CD14-positive monocyte (primary cell): Measurements from ENCODE around the gene ZNF821. TPM values are rescaled to one million over a fixed set of nuclear protein-coding genes. Genes with fewer than 3 reads are reported as not detected.
"Not testable (repeated sequence)": the region's sequence is repeated elsewhere in the genome, so short reads cannot be mapped to it uniquely, and the experiment has no call there.

Source experiments
- DNase-seq, 3 donors: peaks; one replicate each; pipeline ENCODE4 v3.0.0-alpha.2; 2011 to 2022
- H2AFZ ChIP-seq: 2 replicates; pipeline ENCODE4 v1.6.0; 2012; ENCODE audit warnings: mild to moderate bottlenecking, low read depth, low read length, inconsistent platforms; ENCODE audit not compliant: insufficient read depth, poor library complexity, severe bottlenecking
- H3K27ac ChIP-seq, 2 donors: 1 replicate in 1 of 2; 2 replicates in 1 of 2; pipeline ENCODE4 v1.5.1; 2012 to 2013; ENCODE audit warnings: low read length in 2 of 2, control low read depth in 1 of 2, inconsistent platforms in 1 of 2, low read depth in 1 of 2, mild to moderate bottlenecking in 1 of 2
- H3K27me3 ChIP-seq, 2 donors: one replicate each; pipeline versions ENCODE4 v1.6.0 to v1.6.1; 2011 to 2013; ENCODE audit warnings: low read length in 2 of 2; ENCODE audit not compliant: control insufficient read depth in 2 of 2, insufficient read depth in 2 of 2
- H3K36me3 ChIP-seq, 2 donors: replicated peaks in 1 of 2; 1 replicate in 1 of 2; 2 replicates in 1 of 2; pipeline versions ENCODE4 v1.5.1 to v1.6.1; 2012 to 2013; ENCODE audit warnings: low read length in 2 of 2, control low read depth in 1 of 2, inconsistent platforms in 1 of 2, mild to moderate bottlenecking in 1 of 2; ENCODE audit not compliant: insufficient read depth in 2 of 2, control insufficient read depth in 1 of 2
- H3K4me1 ChIP-seq, 2 donors: 1 replicate in 1 of 2; 2 replicates in 1 of 2; pipeline versions ENCODE4 v1.5.1 to v1.6.1; 2012 to 2013; ENCODE audit warnings: low read length in 2 of 2, control low read depth in 1 of 2, inconsistent platforms in 1 of 2, mild to moderate bottlenecking in 1 of 2, moderate library complexity in 1 of 2; ENCODE audit not compliant: insufficient read depth in 2 of 2, control insufficient read depth in 1 of 2
- H3K4me2 ChIP-seq: replicated peaks from 2 replicates; pipeline ENCODE3; 2012; ENCODE audit warnings: low read length, moderate library complexity, mild to moderate bottlenecking; ENCODE audit not compliant: poor library complexity, severe bottlenecking; ENCODE audit errors: extremely low read depth
- H3K4me3 ChIP-seq, 3 experiments: fragments of 200-600 bp in 1 of 3; sonication (generic) in 1 of 3; replicated peaks in 1 of 3; 1 replicate in 2 of 3; 2 replicates in 1 of 3; pipeline ENCODE4 v1.5.1; 2011 to 2013; ENCODE audit warnings: low read length in 3 of 3, mild to moderate bottlenecking in 3 of 3, control low read depth in 2 of 3, low read depth in 2 of 3, inconsistent platforms in 1 of 3, moderate library complexity in 1 of 3
- H3K79me2 ChIP-seq: 2 replicates; pipeline ENCODE4 v1.6.0; 2012; ENCODE audit warnings: mild to moderate bottlenecking, control low read depth, inconsistent platforms, low read length, moderate library complexity; ENCODE audit not compliant: insufficient read depth
- H3K9ac ChIP-seq: 2 replicates; pipeline ENCODE4 v1.6.0; 2017; ENCODE audit warnings: low read length, mild to moderate bottlenecking; ENCODE audit not compliant: insufficient read depth, poor library complexity, severe bottlenecking
- H3K9me3 ChIP-seq, 2 donors: replicated peaks in 1 of 2; 1 replicate in 1 of 2; 2 replicates in 1 of 2; pipeline versions ENCODE4 v1.5.1 to v1.6.1; 2012 to 2013; ENCODE audit warnings: low read length in 2 of 2, control low read depth in 1 of 2; ENCODE audit not compliant: control insufficient read depth in 1 of 2, insufficient read depth in 1 of 2
- H4K20me1 ChIP-seq: 2 replicates; pipeline ENCODE4 v1.6.0; 2012; ENCODE audit warnings: mild to moderate bottlenecking, low read length, control low read depth, moderate library complexity; ENCODE audit not compliant: insufficient read depth
- H3K27ac Mint-ChIP-seq, 7 donors: one replicate each; pipeline ENCODE4 v1.8.0; 2020; ENCODE audit warnings: mild to moderate bottlenecking in 7 of 7, mixed read lengths in 7 of 7, moderate library complexity in 6 of 7, inconsistent platforms in 2 of 7
- H3K27me3 Mint-ChIP-seq, 3 donors: one replicate each; pipeline ENCODE4 v1.8.0; 2021 to 2022; ENCODE audit warnings: low read depth in 3 of 3, mild to moderate bottlenecking in 3 of 3, mixed read lengths in 3 of 3, moderate library complexity in 3 of 3, inconsistent platforms in 1 of 3
- H3K36me3 Mint-ChIP-seq, 2 donors: one replicate each; pipeline ENCODE4 v1.8.0; 2020; ENCODE audit warnings: mixed read lengths in 2 of 2, inconsistent platforms in 1 of 2, mild to moderate bottlenecking in 1 of 2
- H3K4me1 Mint-ChIP-seq: one replicate; pipeline ENCODE4 v1.8.0; 2020; ENCODE audit warnings: mild to moderate bottlenecking, mixed read lengths
- H3K4me3 Mint-ChIP-seq, 2 donors: one replicate each; pipeline ENCODE4 v1.8.0; 2020; ENCODE audit warnings: mild to moderate bottlenecking in 2 of 2, mixed read lengths in 2 of 2, moderate library complexity in 1 of 2
- H3K9me3 Mint-ChIP-seq, 7 donors: one replicate each; pipeline ENCODE4 v1.8.0; 2020 to 2022; ENCODE audit warnings: mixed read lengths in 7 of 7, mild to moderate bottlenecking in 6 of 7, moderate library complexity in 6 of 7, inconsistent platforms in 2 of 7
- CTCF ChIP-seq: fragments of 200-600 bp; IDR thresholded peaks from one replicate; pipeline ENCODE4 v1.8.0; 2022; ENCODE audit warnings: antibody characterized with exemption, mild to moderate bottlenecking
- WGBS: methylation state at CpG from one replicate; pipeline ENCODE4 v1.1.5; 2013; ENCODE audit warnings: missing lambda C conversion rate; ENCODE audit not compliant: insufficient coverage; 5-methylcytosine and 5-hydroxymethylcytosine counted together
- intact Hi-C, 2 donors: fragments of 100-400 bp; cut with micrococcal nuclease; formaldehyde crosslinking; loops; one replicate each; pipeline versions ENCODE4 v1.15.0 to v1.15.1; 2023
- polyA plus RNA-seq, 3 donors: library from polyadenylated mRNA; depleted of rRNA in 1 of 3; unstranded in 2 of 3; stranded (reverse) in 1 of 3; fragments of 300-500 nt in 2 of 3; fragments of >200 nt in 1 of 3; fragmentation: Illumina TruSeq in 2 of 3; gene quantifications; 1 replicate in 2 of 3; 2 replicates in 1 of 3; pipeline ENCODE4 v1.2.3, GENCODE V29; 2012 to 2021

ZNF821 gene
- polyA plus RNA-seq, 3 donors: 3.1 to 5.4 (median 4.9) TPM

- Histone ChIP-seq H3K4me3 (no peak overlapping the region), H3K27ac (no peak overlapping the region), H4K20me1 (no peaks in the 10 kb centered on the region), H3K27me3 (no peaks in the 10 kb centered on the region), H3K9ac (no peak overlapping the region), H3K4me1 (no peaks in the 10 kb centered on the region), H3K36me3 (no peaks in the 10 kb centered on the region), H3K79me2 (no peaks in the 10 kb centered on the region), H3K9me3 (no peaks in the 10 kb centered on the region), H2AFZ (no peak overlapping the region), H3K4me2 (no peak overlapping the region)
- Mint-ChIP-seq H3K9me3 (peaks cover 0 to 2% (median 0%) of the 10 kb centered on the region in 7 donors), H3K36me3 (no peaks in the 10 kb centered on the region), H3K4me1 (peaks cover 2% of the 10 kb centered on the region), H3K27ac (no peak overlapping the region), H3K27me3 (peaks cover 0 to 2% (median 1%) of the 10 kb centered on the region in 3 donors), H3K4me3 (no peak overlapping the region)
- intact Hi-C loops: no loop called here
- DNase-seq: no peak
- no peak for TF ChIP-seq CTCF
- WGBS: 94% methylated on average over 3 of the region's 3 CpGs
Measured at GRCh38 chr16:71834291-71834690, 49.7 kb downstream of the ZNF821 start.

- no CpG with 5 or more reads among the region's 2 CpGs for WGBS
- H3K27ac Mint-ChIP-seq, H3K4me1 ChIP-seq, H3K4me1 Mint-ChIP-seq, H3K9ac ChIP-seq, H3K9me3 Mint-ChIP-seq, H3K27ac ChIP-seq, H3K4me3 Mint-ChIP-seq, H3K27me3 ChIP-seq, H3K36me3 ChIP-seq, DNase-seq, H3K36me3 Mint-ChIP-seq, H4K20me1 ChIP-seq, H3K27me3 Mint-ChIP-seq, H3K9me3 ChIP-seq, H2AFZ ChIP-seq, H3K4me3 ChIP-seq, intact Hi-C loops, H3K79me2 ChIP-seq, H3K4me2 ChIP-seq: not testable (repeated sequence)
Measured at GRCh38 chr16:71832112-71832511, 51.9 kb downstream of the ZNF821 start.

GRCh38 chr16:71831698-71832097 is 52.3 kb downstream of the ZNF821 start:
- H3K4me3 Mint-ChIP-seq, H3K4me3 ChIP-seq, H3K36me3 ChIP-seq, H3K4me1 Mint-ChIP-seq, H2AFZ ChIP-seq, H3K79me2 ChIP-seq, intact Hi-C loops, H3K36me3 Mint-ChIP-seq, H3K9me3 ChIP-seq, H3K9me3 Mint-ChIP-seq, H3K9ac ChIP-seq, H3K27ac Mint-ChIP-seq, DNase-seq, H3K27me3 Mint-ChIP-seq, H4K20me1 ChIP-seq, H3K4me1 ChIP-seq, H3K27ac ChIP-seq, H3K27me3 ChIP-seq, H3K4me2 ChIP-seq: not testable (repeated sequence)
- WGBS: no CpG with 5 or more reads among the region's 3 CpGs
